HG03135 (cell line): ENCODE measurements around the gene MYCBPAP.

Experiments
- ATAC-seq: cut with Tn5 transposase; IDR thresholded peaks from one replicate; pipeline ENCODE4 v1.9.1; 2021; ENCODE audit warnings: mild to moderate bottlenecking, moderate library complexity; ENCODE audit not compliant: unreplicated experiment

The MYCBPAP gene

GRCh38 chr17:50487213-50488096 lies 20.8 kb upstream of the MYCBPAP start:
- no peak for ATAC-seq

- ATAC-seq, result no peak
Measured at GRCh38 chr17:50488880-50489279, 19.4 kb upstream of the MYCBPAP start.

- ATAC-seq, result no peak
Measured at GRCh38 chr17:50491505-50491904, 16.7 kb upstream of the MYCBPAP start.

- no peak for ATAC-seq
Measured at GRCh38 chr17:50492214-50492613, 16.0 kb upstream of the MYCBPAP start.

- no peak for ATAC-seq
Measured at GRCh38 chr17:50493744-50494143, 14.5 kb upstream of the MYCBPAP start.

GRCh38 chr17:50495217-50495823 lies 12.9 kb upstream of the MYCBPAP start:
- no peak for ATAC-seq

GRCh38 chr17:50495918-50496317 lies 12.3 kb upstream of the MYCBPAP start:
- ATAC-seq, result no peak

- no peak for ATAC-seq
Measured at GRCh38 chr17:50498021-50498874, 10.0 kb upstream of the MYCBPAP start.

- no peak for ATAC-seq
Measured at GRCh38 chr17:50499270-50499669, 9.0 kb upstream of the MYCBPAP start.

GRCh38 chr17:50499721-50500120 lies 8.5 kb upstream of the MYCBPAP start:
- ATAC-seq, result no peak

- ATAC-seq, result no peak
Measured at GRCh38 chr17:50501054-50501453, 7.2 kb upstream of the MYCBPAP start.

- ATAC-seq, result no peak
Measured at GRCh38 chr17:50502301-50502990, 5.8 kb upstream of the MYCBPAP start.

GRCh38 chr17:50505591-50506130 lies 2.6 kb upstream of the MYCBPAP start:
- no peak for ATAC-seq

GRCh38 chr17:50506298-50506697 lies 1.9 kb upstream of the MYCBPAP start:
- no peak for ATAC-seq

GRCh38 chr17:50508573-50509460 lies 578 bp downstream of the MYCBPAP start:
- no peak for ATAC-seq

GRCh38 chr17:50511058-50511457 lies 2.8 kb downstream of the MYCBPAP start:
- peak; percentile 86 for ATAC-seq

GRCh38 chr17:50513495-50513894 lies 5.3 kb downstream of the MYCBPAP start:
- no peak for ATAC-seq

- ATAC-seq, result no peak
Measured at GRCh38 chr17:50514388-50514787, 6.1 kb downstream of the MYCBPAP start.

GRCh38 chr17:50514936-50515702 lies 6.9 kb downstream of the MYCBPAP start:
- ATAC-seq, result no peak
